IPS-11a (cell line): ENCODE data around the gene CHST15.

Experiments
- H3K4me3 ChIP-seq: one replicate; pipeline ENCODE4 v1.5.1; 2013; ENCODE audit warnings: low read depth, low read length, control low read depth

The CHST15 gene

GRCh38 chr10:124016804-124017375, 76.5 kb downstream of the CHST15 start:
- H3K4me3 ChIP-seq = no peak overlapping the region

DNA sequence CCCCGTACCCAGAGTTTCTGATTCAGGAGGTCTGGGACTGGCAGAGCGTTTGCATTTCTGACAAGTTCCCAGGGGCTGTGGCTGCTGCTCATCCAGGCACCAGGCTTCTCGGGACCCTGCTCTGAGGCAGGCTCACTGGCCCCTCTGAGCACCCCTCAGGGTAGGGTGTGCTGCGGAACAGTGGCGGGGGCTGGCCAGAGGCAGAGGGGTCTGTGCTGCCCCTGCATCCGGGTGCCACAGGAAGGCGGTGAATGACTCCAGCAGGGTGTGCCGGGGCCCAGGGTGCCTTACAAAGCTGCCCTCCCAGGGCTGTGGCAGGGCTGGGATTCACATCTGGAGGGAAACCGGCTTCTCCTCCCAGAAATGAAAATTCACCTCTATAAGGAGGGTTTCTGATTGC, 77.4 kb downstream of the CHST15 start:
- H3K4me3 ChIP-seq = no peak overlapping the region

DNA sequence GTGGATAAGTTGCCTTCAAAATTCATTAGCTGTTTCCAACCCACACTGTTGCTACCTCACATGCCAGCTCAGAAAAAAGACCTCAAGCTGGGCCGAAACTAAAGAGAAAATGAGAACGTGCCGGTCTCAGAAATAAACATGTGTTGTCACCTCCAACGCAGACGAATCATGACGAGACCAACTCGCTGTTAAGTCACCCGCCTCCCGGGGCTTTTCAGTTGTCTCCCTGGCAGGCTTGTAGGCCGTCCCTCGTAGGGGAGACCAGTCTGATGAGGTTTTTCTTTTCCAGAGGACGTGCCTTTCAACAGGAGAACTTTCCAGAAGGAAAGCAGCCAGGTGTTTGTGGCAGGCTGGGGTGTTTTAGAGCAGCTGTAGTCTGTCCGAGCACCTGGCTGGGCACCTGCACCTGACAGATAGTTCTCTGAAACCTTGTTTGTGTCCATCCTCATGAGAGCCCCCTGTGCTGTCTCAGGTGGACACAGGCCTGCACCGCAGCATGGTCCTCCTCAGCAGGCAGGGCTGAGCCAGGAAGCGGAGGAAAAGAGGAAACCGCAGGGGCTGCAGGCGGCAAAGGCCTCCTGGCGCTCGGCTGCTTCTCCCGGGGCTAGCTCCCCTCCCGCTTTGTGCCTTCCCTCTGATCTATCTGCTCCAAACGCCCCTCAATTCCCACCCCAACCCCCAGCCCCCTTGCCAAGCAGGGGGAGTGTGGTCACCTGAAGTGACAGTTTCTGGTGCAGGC, 78.8 kb downstream of the CHST15 start:
- H3K4me3 ChIP-seq = no peak overlapping the region

- H3K4me3 ChIP-seq = no peak overlapping the region
Measured at GRCh38 chr10:124013916-124014315, 79.5 kb downstream of the CHST15 start.

GRCh38 chr10:124012991-124013390, 80.4 kb downstream of the CHST15 start:
- no peak overlapping the region for H3K4me3 ChIP-seq

DNA sequence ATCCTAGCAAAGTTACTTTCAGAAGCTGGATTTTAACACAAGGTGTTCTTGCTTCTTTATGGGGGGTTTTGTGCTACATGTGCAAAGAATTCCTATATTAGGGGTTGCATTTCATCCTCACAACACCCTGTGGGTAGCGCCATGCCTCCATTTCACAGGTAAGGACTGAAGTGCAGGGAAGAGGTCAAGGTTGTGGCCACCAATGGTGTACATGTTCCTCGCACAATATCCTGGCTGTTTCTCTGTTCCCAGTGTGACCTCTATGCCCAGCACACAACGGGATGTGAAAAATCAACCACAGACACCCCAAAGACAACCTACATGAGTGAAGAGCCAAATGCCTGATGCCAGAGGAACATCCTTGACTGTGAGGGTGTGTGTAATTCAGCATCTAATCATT, 80.8 kb downstream of the CHST15 start:
- no peak overlapping the region for H3K4me3 ChIP-seq

GRCh38 chr10:124012066-124012465, 81.3 kb downstream of the CHST15 start:
- H3K4me3 ChIP-seq = no peak overlapping the region

- H3K4me3 ChIP-seq = no peak overlapping the region
Measured at GRCh38 chr10:124011464-124011863, 81.9 kb downstream of the CHST15 start.

GRCh38 chr10:124010563-124011131, 82.8 kb downstream of the CHST15 start:
- no peak overlapping the region for H3K4me3 ChIP-seq

DNA sequence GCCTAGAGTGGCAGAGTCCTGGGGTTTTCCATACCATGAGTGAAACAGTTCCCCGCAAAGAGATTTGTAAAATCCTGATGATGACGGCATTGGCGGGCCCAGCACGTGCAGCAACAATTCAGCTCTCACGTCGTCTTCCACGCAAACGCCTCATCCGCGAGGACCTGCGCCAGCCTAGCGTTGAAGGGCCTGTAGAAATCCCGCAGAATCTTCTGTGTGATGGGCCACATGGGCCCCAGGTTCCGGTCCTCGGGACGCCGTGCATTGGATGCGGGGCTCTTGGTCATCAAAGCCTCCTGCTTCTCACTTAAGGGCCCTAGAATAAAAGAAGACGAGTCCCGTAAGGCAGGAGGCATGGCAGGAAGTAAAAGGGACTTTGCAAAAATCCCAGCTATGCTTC, 83.4 kb downstream of the CHST15 start:
- no peak overlapping the region for H3K4me3 ChIP-seq

- no peak overlapping the region for H3K4me3 ChIP-seq
Measured at GRCh38 chr10:124009231-124010015, 84.0 kb downstream of the CHST15 start.

DNA sequence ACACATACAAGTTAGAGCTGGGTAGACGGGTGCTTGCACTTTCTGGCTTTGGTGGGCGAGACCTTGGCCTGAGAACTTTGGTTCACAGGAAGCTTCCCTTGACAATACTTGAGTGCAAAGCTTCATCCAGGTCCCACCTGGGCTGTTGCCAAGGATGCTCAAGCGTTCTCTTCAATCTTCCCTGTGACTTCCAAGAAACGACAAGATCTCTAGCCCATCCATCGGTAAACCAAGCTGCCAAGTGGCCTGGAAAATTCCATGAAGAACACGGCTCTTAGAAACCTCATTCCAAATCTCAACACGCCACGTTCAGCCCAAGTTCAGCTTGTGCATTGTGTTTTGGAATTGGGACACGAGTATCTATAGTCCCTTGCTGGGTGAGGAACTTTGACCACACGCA, 84.7 kb downstream of the CHST15 start:
- H3K4me3 ChIP-seq = no peak overlapping the region

DNA sequence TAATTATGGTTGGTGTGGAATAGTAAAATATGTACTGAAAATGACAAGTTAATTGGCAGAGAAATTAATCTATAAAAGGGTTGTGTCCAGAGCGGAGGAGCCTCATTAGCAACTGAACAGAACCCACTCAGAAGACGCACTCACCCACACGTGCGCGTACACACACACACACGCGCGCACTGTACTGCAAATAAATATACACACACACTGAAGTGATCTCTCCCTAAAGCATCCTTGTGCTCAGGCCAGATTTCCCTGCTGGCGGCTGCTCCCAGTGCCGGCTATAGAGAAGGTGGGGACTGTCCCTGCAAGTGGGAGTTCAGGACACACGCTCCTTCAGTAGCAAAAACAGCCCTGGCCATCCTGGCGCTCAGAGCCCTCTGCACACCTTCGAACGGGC, 85.2 kb downstream of the CHST15 start:
- no peak overlapping the region for H3K4me3 ChIP-seq

DNA sequence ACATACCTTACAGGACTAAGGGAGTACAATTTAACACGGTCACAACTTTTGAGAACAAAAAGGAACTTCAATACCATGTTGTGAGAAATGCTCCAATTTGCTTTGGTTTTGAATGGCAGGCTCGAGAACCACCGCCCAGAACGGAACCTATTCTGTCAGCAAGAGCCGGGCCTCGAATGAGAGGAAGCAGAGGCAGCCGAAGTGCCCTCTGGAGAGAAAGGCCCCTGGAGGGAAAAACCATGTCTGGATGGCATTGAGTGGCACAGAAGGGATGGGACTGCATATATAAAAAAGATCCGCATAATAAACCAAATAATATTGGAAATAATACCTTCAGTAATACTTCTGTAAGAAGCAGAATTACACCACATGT, 85.6 kb downstream of the CHST15 start:
- H3K4me3 ChIP-seq = no peak overlapping the region

DNA sequence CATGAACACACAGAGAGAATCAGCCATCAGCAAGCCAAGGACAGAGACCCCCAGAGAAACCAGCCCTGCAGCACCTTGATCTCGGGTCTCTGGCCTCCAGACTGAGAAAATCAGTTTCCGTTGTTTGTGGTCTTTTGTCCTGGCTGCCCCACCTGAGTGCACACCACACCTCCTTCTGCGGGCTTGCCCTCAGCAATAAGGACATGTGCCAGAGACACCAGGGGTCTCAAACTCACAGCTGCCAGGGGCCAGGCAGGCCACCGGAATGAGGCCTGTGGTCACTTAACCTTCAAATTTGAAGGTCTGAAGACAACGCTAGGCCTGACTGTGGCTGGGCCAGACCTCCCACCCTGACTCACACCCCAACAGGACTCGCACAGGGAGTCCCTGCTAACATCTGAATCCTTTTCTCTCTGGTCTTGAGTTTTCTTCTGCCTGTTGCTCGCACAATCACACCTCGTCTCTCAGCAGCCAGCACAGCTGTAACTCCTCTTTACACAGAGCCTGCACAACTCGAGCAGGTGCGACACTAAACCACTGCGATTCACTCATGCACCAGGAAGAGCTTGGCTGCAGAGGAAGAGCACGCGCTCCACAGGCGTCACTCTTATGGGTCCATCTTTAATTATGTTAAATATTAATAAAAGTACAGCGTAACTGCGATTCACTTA, 86.2 kb downstream of the CHST15 start:
- no peak overlapping the region for H3K4me3 ChIP-seq

DNA sequence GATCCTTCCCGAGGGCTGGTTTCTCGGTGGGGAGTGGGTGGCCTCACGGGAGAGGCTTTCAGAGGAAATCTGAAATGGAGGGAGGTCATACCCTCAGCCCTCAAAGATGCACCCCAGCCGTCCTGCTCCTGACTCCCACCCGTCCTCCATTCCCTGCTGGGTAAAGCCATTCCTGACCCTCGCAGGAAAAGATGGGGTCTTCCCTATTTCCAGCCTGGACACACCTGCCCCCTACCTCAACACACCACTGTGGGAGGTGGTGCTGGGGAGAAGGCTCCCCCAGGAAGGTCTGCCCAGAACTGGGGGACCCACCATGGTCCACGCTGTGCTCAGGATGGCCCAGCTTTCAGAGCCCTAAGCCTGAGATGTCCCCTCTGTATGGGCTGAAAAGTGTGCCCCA, 86.9 kb downstream of the CHST15 start:
- no peak overlapping the region for H3K4me3 ChIP-seq

DNA sequence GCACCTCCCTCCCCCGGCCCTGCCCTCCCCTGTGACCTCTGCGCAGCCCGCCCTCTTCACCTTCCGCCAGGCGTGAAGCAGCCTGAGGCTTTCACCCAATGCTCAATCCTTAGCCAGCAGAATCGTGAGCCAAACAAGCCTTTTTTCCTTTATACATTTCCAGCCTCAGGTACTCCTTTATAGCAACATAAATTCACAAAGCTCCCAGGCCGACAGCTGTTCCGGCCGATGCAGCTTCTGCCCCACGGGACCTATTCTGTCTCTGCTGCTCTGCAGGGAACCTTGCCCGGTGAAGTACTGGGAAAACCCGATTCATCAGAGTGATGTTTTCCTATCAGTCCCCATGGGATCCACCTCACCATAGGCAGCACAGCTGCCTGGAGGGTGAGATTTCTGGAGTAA, 87.4 kb downstream of the CHST15 start:
- H3K4me3 ChIP-seq = no peak overlapping the region

GRCh38 chr10:124005091-124005490, 88.3 kb downstream of the CHST15 start:
- no peak overlapping the region for H3K4me3 ChIP-seq

- H3K4me3 ChIP-seq = no peak overlapping the region
Measured at GRCh38 chr10:124004663-124005004, 88.8 kb downstream of the CHST15 start.

DNA sequence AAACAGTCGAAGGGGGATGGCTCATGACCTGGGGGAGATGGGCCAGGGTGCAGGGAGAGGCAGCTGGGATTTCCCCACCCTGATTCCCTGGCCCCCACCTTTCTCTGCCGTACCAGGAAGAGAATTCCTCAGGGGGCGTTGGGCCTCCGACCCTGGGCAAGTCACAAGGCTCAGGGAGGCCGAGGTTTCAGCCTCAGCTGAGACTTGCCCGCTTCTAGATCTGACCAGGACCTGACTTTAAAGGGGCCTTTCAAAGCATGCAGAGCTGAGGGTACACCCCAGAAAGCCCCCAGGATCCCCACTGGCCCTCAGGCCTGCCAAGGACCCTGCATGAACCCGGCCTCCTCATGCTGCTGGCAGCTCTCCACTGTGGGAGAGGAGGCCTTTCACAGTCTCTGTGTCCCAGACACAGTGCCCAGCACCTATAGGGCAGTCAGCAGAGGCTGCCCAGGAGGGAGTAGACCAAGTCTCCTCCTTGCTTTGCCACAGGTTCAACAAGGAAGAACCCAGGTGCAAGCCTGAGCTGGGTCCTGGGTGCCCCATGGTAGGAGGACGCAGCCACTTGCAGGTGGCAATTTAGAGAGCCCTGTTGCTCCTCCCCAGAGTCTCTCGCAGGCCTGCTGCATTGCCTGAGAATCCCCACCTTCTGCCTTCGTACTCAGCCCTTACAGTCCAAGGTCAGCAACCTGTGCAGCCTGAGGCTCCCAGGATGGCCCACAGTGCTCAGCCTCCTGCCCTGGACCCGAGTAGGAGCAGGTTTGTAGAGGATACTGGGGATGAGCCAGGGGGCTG, 89.3 kb downstream of the CHST15 start:
- no peak overlapping the region for H3K4me3 ChIP-seq

GRCh38 chr10:124003481-124003870, 89.9 kb downstream of the CHST15 start:
- no peak overlapping the region for H3K4me3 ChIP-seq
